Kidney tubule cell (primary cell): Measurements from ENCODE around the gene FAM241B.

Experiments
- DNase-seq: peaks from one replicate; pipeline ENCODE4 v3.0.0-alpha.2; 2018; ENCODE audit warnings: low spot score

FAM241B gene

GRCh38 chr10:69649786-69650550 lies 19.9 kb downstream of the FAM241B start:
- no peak for DNase-seq

DNA sequence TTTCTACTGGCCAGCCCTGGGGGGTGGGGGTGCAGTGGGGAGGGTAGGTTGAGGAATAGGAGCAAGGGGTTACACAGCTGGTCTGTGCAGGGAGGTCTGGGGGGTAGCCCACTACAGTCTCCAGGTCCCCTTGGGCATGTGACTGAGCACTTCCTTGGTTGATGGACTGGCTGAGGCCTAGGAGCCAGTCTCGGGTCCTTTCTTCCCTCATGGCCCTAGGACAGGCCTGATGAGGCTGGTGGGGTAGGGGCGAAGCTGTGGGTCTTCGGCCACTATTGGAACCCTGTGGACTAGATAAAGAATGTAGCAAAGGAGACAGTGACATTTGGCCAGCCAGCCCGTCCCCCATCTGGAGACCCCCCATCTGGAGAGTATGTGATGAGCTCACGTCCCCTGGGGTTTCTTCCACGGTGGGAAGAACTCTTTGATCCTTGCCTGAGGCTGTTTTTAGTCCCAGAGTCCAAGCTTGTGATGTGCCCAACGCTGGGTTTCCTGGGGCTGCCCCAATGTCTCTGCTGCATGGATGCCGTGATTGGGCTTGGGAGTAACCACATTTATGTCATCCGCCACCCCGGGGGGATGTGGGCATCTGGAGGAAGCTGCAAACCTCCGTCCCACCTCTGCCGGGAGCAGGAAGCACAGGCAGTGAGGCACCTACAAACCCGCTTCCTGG lies 20.7 kb downstream of the FAM241B start:
- DNase-seq = no peak

DNA sequence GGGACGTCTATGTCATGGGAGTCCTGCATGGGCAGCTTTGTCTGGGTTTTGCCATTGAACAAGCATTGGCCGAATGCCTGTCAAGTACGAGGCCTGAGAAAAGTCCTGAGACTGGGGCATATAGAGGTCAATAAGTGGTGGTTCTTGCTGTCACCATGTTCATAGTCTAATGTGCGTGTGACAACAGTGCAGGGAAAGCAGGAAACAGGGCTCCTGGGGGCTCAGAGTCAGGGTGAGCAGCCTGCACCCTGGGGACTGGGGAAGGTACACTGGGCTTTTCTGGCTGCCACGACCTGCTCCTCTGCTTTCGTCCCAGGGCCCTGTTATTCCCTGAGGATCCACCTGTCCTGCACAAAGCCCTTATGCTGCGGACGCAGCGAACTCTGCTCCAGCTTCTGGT lies 21.3 kb downstream of the FAM241B start:
- DNase-seq = no peak

DNA sequence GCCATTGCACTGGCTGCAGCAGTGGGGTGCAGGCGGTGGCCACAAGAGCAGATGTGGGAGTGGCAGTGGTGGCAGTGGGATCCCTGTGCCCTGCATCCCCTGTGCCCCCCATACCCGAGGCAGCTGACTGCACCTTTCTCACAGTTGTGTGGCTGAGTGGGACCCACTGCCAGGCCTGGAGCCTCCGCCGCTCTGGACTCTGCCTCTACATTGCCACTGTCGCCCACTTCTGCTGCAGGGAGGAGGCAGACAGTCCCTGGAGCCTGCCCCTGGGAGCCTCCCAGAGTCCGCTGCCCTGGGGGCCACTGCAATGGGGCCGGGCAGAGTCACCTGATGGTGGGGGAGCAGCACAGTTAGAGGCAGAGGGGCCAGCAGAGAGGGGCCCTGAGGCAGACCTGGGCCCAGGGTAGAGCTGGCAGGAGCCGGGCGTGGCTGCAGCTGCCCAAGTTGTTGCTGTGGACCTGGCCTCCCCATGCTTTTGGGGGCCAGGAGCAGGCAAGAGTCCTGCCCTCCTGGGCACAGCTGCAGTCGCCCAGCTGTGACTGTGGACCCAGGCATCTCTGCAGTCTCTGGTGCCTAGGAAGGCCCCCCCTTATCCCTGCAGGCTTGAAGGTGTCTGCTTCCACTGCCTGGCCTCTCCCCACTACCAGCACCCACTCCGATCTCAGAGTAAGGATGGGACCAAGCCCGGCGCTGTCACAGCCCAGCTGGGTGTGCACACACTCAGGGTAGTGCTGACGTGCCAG lies 22.2 kb downstream of the FAM241B start:
- no peak for DNase-seq

GRCh38 chr10:69652857-69653199 lies 22.8 kb downstream of the FAM241B start:
- no peak for DNase-seq

GRCh38 chr10:69653561-69653960 lies 23.5 kb downstream of the FAM241B start:
- no peak for DNase-seq

GRCh38 chr10:69655124-69655867 lies 25.2 kb downstream of the FAM241B start:
- no peak for DNase-seq

DNA sequence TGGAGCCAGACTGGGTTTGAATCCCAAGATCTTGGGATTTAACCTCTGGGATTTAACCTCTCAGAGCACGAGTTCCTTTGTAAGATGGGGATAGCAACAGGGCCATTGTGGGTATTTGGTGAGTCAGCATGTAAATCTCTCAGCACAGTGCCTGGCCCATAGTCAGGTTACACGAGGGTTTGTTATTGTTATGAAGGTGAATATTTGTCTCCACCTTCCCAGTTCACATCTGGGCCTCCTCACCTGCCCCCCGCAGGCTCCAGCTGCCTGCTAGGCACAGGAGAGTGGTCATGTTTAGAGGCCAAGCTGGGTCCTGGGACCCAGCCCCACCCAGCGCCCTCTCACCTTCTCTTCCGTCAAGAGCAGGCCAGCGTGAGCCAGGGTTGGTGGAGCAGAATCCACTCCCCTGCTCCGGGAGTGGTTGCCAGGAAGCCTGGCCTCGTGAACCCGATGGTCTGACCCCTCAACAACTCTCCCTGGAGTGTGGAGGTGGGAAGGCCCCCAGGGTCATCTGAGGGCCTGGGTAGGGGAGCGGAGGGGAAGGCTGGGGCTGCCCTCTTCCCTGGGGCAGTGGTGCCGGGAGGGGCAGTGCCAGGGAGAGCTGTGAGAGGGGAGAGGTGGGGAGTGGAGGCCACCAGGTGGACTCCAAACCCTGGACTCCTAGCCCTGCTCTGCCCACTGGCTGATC lies 26.0 kb downstream of the FAM241B start:
- no peak for DNase-seq

DNA sequence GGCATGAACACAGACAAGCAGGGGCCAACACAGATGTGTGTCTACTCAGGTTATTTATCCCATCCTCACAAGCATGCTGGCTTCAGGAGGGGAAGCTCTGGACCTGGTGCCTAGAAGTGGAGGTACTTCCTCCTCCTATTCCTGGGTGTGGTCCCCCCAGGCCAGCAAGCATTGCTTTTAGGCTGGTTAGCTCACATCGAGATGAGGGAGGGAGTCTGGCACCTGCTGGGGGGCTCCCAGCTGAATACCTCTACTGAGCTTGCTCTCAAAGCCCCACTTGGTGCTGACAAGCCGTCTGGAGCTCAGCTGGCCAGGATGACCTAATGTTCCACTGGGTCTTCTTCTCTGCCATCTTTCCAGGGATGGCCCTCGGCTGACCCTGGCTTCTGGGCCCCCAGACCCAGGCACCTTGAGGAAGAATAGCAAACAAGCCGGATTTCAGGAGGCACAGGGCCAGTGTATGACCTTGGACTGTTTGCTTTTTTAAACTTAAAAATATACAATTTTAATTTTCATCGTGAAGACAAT lies 26.8 kb downstream of the FAM241B start:
- DNase-seq = no peak

DNA sequence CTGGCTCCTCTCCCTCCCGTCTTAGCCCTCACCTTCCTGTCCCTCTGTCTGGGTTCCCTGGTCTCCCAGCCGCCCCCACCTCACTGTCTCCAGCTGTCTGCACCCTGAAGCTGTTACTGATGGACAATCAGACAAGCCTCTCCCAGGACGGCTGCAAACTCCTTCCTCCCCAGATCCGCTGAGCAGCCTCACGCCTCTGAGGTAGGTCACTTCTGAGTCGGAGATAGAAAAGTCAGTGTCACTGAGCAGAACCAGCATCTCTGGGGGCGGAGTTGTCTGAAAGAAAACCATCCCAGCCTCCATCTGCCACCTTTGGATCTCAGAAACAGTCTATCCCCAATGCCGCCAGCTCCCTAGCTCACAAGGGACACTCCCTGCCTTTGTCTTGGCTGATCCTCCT lies 27.4 kb downstream of the FAM241B start:
- peak; percentile 16 for DNase-seq

- no peak for DNase-seq
These were observed 27.8 kb downstream of the FAM241B start for GRCh38 chr10:69657866-69658265.

GRCh38 chr10:69659241-69660038 lies 29.4 kb downstream of the FAM241B start:
- DNase-seq = peak; percentile 16

DNA sequence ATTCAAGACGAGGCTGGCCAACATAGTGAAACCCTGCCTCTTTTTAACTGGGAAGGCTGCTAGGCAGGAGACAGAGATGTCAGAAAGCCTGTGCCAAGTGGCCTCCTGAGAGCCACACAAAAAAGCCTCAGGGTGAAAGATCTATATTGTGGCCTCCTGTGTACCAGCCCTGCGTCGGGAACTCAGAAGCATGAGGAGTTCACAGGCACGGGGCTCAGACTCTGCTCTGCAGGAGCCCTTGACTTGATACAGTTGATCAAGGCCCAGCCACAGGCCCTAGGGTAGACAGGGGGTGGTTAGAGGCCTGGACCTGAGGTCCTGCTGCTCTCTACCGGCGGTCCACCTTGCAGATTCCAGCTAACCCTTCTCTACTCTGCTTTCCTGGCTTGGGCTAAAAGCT lies 30.2 kb downstream of the FAM241B start:
- DNase-seq = no peak

- DNase-seq = peak; percentile 39
These were observed 31.5 kb downstream of the FAM241B start for GRCh38 chr10:69661414-69662172.

GRCh38 chr10:69662173-69662877 lies 32.3 kb downstream of the FAM241B start:
- no peak for DNase-seq

- DNase-seq = no peak
These were observed 32.9 kb downstream of the FAM241B start for GRCh38 chr10:69662901-69663300.

- no peak for DNase-seq
These were observed 33.4 kb downstream of the FAM241B start for GRCh38 chr10:69663369-69663947.

- DNase-seq = no peak
These were observed 35.6 kb downstream of the FAM241B start for GRCh38 chr10:69665474-69666320.
